Testis (tissue), 3 donors: ENCODE measurements around the gene APLF. TPM values are rescaled to one million over a fixed set of nuclear protein-coding genes. Genes with fewer than 3 reads are reported as not detected.

Experiments used
- DNase-seq: peaks from one replicate; pipeline ENCODE4 v3.0.0-alpha.2; 2019
- H3K27ac ChIP-seq, 2 donors: fragments of 200-600 bp; sonication (generic); one replicate each; pipeline ENCODE4 v1.5.1; 2019
- H3K27me3 ChIP-seq: fragments of 200-600 bp; sonication (generic); one replicate; pipeline ENCODE4 v1.5.1; 2019
- H3K36me3 ChIP-seq: fragments of 200-600 bp; sonication (generic); one replicate; pipeline ENCODE4 v1.5.1; 2017; ENCODE audit warnings: low read depth; ENCODE audit errors: missing control alignments
- H3K4me1 ChIP-seq: fragments of 200-600 bp; sonication (generic); one replicate; pipeline ENCODE4 v1.5.1; 2019
- H3K4me3 ChIP-seq, 2 donors: fragments of 200-600 bp; sonication (generic); one replicate each; pipeline ENCODE4 v1.5.1; 2017 to 2019
- H3K9me3 ChIP-seq: fragments of 200-600 bp; sonication (generic); one replicate; pipeline ENCODE4 v1.5.1; 2017
- CTCF ChIP-seq, 3 experiments: fragments of 450-650 bp in 2 of 3; fragments of 200-600 bp in 1 of 3; sonication (generic) in 1 of 3; IDR thresholded peaks; one replicate each; pipeline ENCODE4 v1.5.1; 2016 to 2019; ENCODE audit warnings: antibody characterized with exemption in 3 of 3, mild to moderate bottlenecking in 2 of 3, moderate library complexity in 1 of 3
- POLR2A ChIP-seq: fragments of 450-650 bp; IDR thresholded peaks from one replicate; pipeline ENCODE4 v1.6.1; 2017; ENCODE audit warnings: antibody characterized with exemption, mild to moderate bottlenecking, moderate library complexity
- WGBS, 2 donors: methylation state at CpG; one replicate each; pipeline ENCODE4 v1.1.5; 2018; 5-methylcytosine and 5-hydroxymethylcytosine counted together
- intact Hi-C: fragments of 100-400 bp; cut with DNase I; formaldehyde crosslinking; loops from one replicate; pipeline ENCODE4 v1.15.1; 2023; ENCODE audit warnings: low total_unique reads
- polyA plus RNA-seq: library from polyadenylated mRNA; stranded (reverse); fragments of 350-450 nt; fragmentation: Illumina TruSeq; extraction: RNeasy Lipid Tissue Mini Kit (QIAGEN cat#74804); gene quantifications from one replicate; pipeline ENCODE4 v1.2.3, GENCODE V29; 2014; ENCODE audit warnings: low read depth, low replicate concordance; ENCODE audit not compliant: insufficient read depth
- total RNA-seq, 2 donors: library from RNA; depleted of rRNA; stranded (reverse); fragments of >200 nt; gene quantifications; one replicate each; pipeline ENCODE4 v1.2.3, GENCODE V29; 2016

The APLF gene
- total and polyA plus RNA-seq, 3 donors from 2014 or later = 6.6 to 21.7 (median 14.7) TPM

GRCh38 chr2:68471385-68471784 is 4.0 kb downstream of the APLF start:
- 97 to 99% methylated on average over 2 of the region's 2 CpGs for WGBS, 2 donors
- Histone ChIP-seq H3K27me3 (no peaks in the 10 kb centered on the region), H3K4me1 (peaks cover under 1% of the 10 kb centered on the region), H3K4me3 (no peak overlapping the region), H3K27ac (no peak overlapping the region), H3K9me3 (no peaks in the 10 kb centered on the region), H3K36me3 (no peaks in the 10 kb centered on the region)
- no peak for TF ChIP-seq CTCF (IDR thresholded peaks at IDR 0.05)
- no peak for TF ChIP-seq POLR2A
- intact Hi-C loops = no loop called here
- no peak for DNase-seq

- Histone ChIP-seq H3K27me3 (no peaks in the 10 kb centered on the region), H3K4me3 (no peak overlapping the region), H3K27ac (no peak overlapping the region), H3K4me1 (no peaks in the 10 kb centered on the region), H3K36me3 (no peaks in the 10 kb centered on the region), H3K9me3 (no peaks in the 10 kb centered on the region)
- 79 to 85% methylated on average over 3 of the region's 3 CpGs for WGBS, 2 donors
- TF ChIP-seq POLR2A = no peak
- TF ChIP-seq CTCF (IDR thresholded peaks at IDR 0.05) = no peak
- intact Hi-C loops = no loop called here
- no peak for DNase-seq
Measured at GRCh38 chr2:68472796-68473414, 5.5 kb downstream of the APLF start.

- DNase-seq = no peak
Measured at GRCh38 chr2:68475110-68475509, 7.7 kb downstream of the APLF start.

GRCh38 chr2:68475576-68475975 is 8.2 kb downstream of the APLF start:
- DNase-seq = no peak
- no peaks in the 10 kb centered on the region for H3K27me3 ChIP-seq
- H3K27ac ChIP-seq = no peak overlapping the region
- intact Hi-C loops = no loop called here
- no peaks in the 10 kb centered on the region for H3K4me1 ChIP-seq
- H3K9me3 ChIP-seq = no peaks in the 10 kb centered on the region
- H3K4me3 ChIP-seq = no peak overlapping the region
- TF ChIP-seq POLR2A = no peak
- TF ChIP-seq CTCF (IDR thresholded peaks at IDR 0.05) = no peak
- 79 to 86% methylated on average over 2 of the region's 2 CpGs for WGBS, 2 donors
- no peaks in the 10 kb centered on the region for H3K36me3 ChIP-seq

More at GRCh38 chr2:68475110-68475509, 7.7 kb downstream of the APLF start:
- Histone ChIP-seq H3K9me3 (no peaks in the 10 kb centered on the region), H3K27ac (no peak overlapping the region), H3K27me3 (no peaks in the 10 kb centered on the region), H3K36me3 (no peaks in the 10 kb centered on the region), H3K4me3 (no peak overlapping the region), H3K4me1 (no peaks in the 10 kb centered on the region)
- no peak for TF ChIP-seq POLR2A
- no peak for TF ChIP-seq CTCF (IDR thresholded peaks at IDR 0.05)
- intact Hi-C loops = no loop called here

GRCh38 chr2:68476454-68476853 is 9.1 kb downstream of the APLF start:
- Histone ChIP-seq H3K4me3 (no peak overlapping the region), H3K27me3 (no peaks in the 10 kb centered on the region), H3K27ac (no peak overlapping the region), H3K36me3 (no peaks in the 10 kb centered on the region), H3K9me3 (no peaks in the 10 kb centered on the region), H3K4me1 (no peaks in the 10 kb centered on the region)
- DNase-seq = no peak
- 93% methylated on average over 1 of the region's 1 CpG for WGBS, 2 donors
- intact Hi-C loops = no loop called here
- no peak for TF ChIP-seq POLR2A
- TF ChIP-seq CTCF (IDR thresholded peaks at IDR 0.05) = no peak
